ENCODE measurements around the gene PRRX2.

GRCh38 chr9:129712634-129713401 is 47.4 kb downstream of the PRRX2 start:
- no peak for TF ChIP-seq COPS2 (conservative IDR thresholded peaks at IDR 0.05)
- TF ChIP-seq E2F8 (IDR thresholded peaks at IDR 0.05; ENCODE audit: low read depth, partially characterized antibody) = no peak
- TF ChIP-seq RAD21 (CRISPR knock-in tag; conservative IDR thresholded peaks at IDR 0.05 in 1 of 2, IDR thresholded peaks at IDR 0.05 in 1 of 2) = no peak
- TF ChIP-seq TAF1 (IDR thresholded peaks at IDR 0.05; ENCODE audit: control insufficient read depth, extremely low read depth, insufficient read depth, low read length, severe bottlenecking) = no peak
- TF ChIP-seq CHD2 (IDR thresholded peaks at IDR 0.05; ENCODE audit: low read depth, low read length) = no peak
- no peak for TF ChIP-seq ETV5 (CRISPR knock-in tag; IDR thresholded peaks at IDR 0.05; ENCODE audit: low read depth)
- no peak for TF ChIP-seq JUN (IDR thresholded peaks at IDR 0.05; ENCODE audit: borderline replicate concordance, low read depth, low read length)
- no peak for TF ChIP-seq JUN (CRISPR knock-in tag; IDR thresholded peaks at IDR 0.05; ENCODE audit: borderline replicate concordance)
- TF ChIP-seq BRD9 (IDR thresholded peaks at IDR 0.05; ENCODE audit: low read depth, partially characterized antibody) = no peak
- TF ChIP-seq PATZ1 (CRISPR knock-in tag; IDR thresholded peaks at IDR 0.05; ENCODE audit: borderline replicate concordance) = no peak
- no peak for TF ChIP-seq SPI1 (IDR thresholded peaks at IDR 0.05; ENCODE audit: borderline replicate concordance, low read depth, low read length)

Measured in K562 (cell line).